Activated gamma-delta T cell (primary cell): Measurements from ENCODE around the gene TNFRSF21.
"Not testable (repeated sequence)": the region's sequence is repeated elsewhere in the genome, so short reads cannot be mapped to it uniquely, and the experiment has no call there.

Source experiments
- DNase-seq: peaks from one replicate; lab custom pipeline; 2025; lab: John Stamatoyannopoulos, UW
- total RNA-seq, 2 donors: gene quantifications; one replicate each; lab custom pipeline; 2026; lab: John Stamatoyannopoulos, UW

TNFRSF21 gene, protein sequence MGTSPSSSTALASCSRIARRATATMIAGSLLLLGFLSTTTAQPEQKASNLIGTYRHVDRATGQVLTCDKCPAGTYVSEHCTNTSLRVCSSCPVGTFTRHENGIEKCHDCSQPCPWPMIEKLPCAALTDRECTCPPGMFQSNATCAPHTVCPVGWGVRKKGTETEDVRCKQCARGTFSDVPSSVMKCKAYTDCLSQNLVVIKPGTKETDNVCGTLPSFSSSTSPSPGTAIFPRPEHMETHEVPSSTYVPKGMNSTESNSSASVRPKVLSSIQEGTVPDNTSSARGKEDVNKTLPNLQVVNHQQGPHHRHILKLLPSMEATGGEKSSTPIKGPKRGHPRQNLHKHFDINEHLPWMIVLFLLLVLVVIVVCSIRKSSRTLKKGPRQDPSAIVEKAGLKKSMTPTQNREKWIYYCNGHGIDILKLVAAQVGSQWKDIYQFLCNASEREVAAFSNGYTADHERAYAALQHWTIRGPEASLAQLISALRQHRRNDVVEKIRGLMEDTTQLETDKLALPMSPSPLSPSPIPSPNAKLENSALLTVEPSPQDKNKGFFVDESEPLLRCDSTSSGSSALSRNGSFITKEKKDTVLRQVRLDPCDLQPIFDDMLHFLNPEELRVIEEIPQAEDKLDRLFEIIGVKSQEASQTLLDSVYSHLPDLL
- 0.20 to 0.74 reads per million in 2 donors for total RNA-seq

DNA sequence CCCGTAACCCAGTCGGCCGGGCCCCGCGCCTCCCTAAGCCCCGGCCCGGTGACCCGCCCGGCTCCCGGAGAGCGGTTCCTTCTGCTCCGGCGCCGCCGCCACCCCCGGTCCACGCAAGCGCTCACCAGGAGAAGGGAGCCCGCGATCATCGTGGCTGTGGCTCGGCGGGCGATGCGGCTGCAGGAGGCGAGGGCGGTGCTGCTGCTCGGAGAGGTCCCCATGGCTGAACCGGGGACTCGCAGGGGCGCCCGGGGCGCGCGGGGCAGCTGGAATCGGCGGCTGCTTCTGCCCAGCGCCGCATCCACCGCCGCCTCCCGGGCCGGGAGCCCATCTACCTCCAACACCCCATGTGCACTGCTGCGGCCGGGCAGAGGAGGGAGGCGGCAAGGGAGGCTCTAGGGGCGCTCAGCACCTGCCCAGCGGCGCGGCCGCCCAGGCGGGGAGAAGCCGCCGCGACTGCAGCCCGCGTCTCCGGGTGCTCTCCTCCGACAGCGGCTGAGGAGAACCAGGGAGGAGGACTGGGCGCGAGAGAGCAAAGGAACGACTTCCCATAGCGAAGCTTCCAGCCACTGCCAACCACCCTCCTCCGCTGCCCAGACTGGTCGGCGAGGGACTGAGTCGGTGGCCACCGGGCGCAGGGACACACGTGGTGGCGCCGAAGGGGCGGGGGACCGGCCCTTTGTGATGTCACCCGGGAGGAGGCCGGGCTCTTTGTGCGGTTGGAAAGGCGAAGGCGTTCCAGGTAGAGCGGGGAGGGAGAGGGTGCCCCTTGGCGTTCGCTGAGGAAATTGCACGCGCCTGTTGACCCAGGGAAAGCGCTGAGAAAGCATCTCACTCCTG lies at the start of gene TNFRSF21:
Gene TNFRSF21 (minus strand): TSS at position 615 of the 840 bp plus-strand sequence. CDS start 394 bp downstream, at position 221.
- no peak for DNase-seq

DNA sequence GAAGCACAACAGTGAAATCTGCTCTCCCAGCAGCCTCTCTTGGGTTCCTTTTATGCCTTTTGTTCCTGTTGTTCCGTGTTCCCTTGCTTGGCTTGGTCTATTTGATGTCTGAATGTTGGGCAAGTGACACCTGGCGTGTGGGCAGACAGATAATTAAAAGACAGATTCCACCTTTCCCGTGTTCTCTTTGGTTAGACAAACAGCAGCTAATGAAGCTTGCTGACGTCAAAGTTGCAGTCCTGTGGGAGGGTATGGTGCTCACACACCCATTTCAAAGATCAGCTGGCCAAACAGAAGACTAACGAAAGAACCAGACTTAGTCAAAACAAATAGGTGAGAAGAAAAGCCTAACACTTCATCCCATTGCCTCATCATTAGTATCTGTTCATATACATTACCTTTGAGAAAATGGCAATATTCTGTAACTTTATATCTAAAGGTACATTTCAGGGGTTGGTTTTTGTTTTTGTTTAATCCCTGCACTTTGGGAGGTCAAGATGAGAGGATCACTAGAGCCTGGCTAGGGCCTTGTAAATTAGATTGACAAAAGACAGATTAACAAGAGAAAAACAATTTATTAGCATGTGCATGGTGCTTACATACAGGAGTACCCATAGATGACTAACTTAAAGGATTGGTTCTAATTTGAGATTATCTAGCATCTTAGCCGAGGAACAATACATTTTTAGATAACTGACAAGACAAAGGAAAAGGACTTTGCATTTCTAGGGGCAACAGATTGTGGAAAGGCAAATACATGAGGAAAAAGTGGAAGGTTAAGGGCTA lies 48.9 kb upstream of the TNFRSF21 start:
- no peak for DNase-seq

DNA sequence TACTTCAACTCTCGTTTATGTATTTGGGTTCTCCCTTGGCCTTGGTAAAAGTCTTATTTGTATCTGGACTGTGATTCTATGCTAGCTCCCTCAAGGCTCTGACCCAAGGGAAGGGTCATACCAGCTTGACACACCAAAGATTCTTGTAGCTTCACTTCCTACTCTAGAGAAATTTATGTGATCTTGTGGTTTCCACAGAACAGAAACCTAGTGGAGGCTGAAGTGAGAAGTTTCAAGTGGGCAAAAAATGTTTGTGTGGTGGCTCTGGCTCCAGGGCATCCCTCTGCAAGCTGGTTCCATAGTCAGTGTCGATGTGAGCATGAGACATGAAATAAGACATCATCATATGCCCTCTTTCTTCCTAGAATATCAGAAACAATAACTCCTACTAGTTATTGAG lies 48.1 kb upstream of the TNFRSF21 start:
- DNase-seq, result no peak

DNA sequence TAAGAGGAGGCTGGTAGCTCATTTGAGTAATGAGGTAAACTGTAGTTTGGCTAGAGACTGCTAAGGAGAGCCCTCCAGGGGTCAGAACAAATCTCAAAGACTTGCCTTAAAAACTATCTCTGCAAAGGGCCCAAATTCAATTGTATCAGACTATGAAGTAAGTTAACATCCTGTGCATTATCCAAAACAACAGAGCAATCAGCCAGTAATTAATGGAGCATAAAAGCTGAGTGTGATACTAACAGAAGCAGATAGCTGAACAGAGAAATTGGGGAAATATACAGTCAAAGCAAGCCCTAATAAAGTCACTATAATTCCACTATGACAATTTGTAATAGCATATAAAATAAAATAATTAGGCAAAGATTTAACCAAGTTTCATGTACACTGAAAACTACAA lies 45.8 kb upstream of the TNFRSF21 start:
- DNase-seq, result no peak

DNA sequence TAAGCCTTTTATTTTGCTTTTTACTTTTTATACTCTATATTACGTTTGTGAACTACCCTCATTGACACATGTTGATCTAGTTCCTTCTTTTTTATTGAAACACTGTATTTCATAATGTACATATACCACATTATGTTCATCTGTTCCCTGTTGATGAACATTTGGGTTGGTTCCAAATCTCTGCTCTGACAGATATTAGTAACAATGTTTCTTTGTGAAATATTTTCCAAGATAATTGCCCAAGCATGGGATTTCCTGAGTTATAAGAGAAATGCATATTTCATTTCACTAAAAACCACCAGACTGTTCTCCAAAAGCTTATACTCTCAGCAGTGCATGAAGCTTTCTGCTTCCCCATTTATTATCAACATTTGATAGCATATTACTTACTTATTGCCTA lies 44.2 kb upstream of the TNFRSF21 start:
- no peak for DNase-seq

DNA sequence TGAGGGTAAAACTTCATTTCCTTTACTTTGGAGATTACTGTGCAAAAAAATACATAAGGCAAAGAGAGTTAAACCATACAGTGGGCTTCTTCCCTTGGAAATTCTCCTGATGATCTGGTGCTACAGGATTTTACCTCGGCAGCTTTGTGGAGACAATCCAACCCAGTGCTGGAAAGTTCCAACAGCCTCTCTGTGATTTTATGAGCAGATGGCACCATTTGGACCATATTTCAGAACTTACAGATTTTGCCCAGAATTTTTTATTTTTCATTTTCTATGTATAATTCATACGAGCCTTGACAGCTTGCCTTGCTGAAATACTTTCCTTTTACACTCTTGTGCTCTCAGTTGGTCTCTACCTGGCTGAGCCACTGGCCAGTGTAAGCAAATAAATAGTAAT lies 43.3 kb upstream of the TNFRSF21 start:
- DNase-seq, result no peak

DNA sequence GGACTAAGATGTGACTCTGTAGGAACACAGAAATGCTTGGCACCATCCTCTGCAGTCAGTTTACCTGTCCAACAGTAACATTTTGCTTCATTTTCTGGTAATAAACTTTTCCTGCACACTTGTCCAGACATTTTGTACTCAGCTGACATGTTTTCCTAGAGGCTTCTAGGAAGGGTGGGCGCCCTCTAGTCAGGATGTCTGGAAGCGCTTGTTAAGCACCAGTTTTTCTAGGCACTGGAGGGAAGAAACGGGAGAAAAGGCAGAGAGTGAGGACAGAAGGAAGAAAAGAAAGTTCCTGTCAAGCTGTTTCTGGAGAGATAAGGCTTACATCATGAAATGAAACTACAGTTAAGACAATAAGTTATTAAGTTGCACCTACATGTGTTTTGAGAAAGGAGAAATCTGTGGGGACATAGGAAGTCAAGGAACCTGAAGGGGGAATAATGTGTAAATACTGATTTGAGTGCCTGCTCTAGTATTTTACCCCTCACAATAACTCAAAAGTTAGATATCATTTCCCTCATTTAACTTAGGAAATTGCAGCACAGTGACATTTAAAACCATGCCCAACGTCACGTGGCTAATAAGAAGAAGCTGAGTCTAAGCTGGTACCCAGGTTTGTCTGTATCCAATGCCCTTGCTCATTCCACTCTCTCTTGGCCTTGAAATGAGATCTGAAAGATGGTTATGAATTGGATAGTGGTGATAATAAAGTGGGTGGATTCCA lies 42.7 kb upstream of the TNFRSF21 start:
- DNase-seq, result no peak

DNA sequence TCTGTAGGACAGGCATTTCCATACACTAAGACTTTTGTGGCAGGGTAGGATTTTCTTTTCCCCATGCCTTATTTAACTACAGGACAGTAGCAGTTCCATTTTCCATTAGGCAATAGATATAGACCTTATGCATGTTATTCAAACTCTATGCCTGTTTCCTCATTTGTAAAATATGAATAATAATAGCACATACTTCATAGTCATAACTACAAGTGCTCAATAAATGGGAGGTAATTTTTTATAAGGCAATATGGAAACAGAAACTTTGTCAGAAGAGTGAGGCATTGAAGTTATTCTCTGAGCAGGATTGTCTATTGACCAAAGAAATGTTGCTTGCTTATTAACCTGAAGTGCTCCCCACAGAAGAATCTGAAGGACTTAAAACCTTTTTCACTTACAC lies 41.9 kb upstream of the TNFRSF21 start:
- no peak for DNase-seq

DNA sequence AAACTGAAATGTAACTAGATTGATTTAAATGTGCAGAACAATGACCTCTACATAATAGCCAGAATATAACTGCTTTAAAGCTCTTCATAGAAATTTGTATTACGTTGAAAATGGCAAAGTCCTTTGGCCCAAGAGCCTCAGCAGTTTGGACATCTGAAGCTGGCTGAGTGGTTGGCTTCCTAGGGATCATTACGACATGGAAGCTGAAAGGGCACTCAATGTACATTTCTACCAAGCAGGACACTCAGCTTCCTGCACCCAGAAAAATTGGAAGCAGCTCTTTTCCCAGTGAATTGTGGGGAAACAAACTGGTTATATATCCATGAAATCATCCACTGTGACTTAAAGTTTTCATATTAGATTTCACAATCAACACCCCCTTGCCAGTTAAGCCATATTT lies 40.2 kb upstream of the TNFRSF21 start:
- DNase-seq, result no peak

DNA sequence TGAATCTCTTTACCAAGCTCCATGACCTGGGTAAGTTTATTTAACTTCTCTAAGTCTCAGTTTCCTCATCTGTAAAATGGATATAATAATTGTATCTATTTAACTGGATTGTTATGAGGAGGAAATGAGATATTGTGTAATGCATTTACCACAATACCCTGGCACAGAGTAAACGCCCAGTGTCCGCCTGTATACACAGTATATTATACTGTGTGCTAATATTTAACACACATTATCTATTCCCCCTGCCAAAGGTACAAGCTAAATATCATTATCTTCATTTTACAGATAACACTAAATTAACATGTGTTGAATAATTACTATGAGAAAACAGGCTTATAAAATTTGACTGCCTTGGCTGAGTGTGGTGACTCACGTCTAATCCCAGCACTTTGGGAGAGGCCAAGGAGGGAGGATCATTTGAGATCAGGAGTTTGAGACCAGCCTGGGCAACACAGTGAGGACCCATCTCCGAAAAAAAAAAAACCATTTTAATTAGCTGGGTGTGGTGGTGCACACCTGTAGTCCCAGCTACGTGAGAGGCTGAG lies 38.7 kb upstream of the TNFRSF21 start:
- no peak for DNase-seq

DNA sequence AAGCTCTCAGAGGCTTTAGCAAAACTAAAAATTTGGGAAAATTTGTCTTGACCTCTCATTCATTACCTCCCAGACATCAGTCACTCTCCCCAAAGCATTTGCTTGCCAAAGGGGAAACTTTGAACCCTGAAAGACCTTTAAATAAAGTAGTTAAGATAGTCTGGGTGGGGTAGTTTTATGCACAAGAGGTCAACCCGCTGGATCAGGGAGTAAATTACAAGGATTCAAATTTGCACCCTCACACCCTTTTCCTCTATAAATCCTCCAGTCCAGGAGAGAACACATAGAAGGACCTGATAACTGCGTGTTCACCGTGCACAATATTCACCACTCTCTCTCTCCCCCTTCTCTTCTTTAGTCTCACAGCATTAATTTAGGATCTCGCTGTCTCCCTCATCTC lies 36.1 kb upstream of the TNFRSF21 start:
- no peak for DNase-seq

DNA sequence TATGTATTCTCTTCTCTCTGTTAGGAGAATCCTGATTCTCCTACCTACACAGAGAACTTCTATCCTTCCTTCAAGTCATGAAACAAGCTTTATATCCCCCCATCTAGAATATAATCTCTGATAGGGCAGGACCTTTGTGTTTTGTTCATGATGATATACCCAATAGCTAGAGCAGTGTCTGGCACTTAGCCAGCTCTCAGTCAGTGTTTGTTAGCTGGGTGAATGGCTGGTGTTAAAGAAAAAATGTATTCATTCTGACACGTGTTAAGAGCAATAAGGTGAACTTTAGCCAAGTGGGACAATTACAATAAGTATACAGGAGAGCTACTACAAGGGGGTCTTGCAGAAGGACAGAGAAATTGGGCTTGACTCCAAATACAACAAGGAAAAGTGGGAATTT lies 34.3 kb upstream of the TNFRSF21 start:
- no peak for DNase-seq

DNA sequence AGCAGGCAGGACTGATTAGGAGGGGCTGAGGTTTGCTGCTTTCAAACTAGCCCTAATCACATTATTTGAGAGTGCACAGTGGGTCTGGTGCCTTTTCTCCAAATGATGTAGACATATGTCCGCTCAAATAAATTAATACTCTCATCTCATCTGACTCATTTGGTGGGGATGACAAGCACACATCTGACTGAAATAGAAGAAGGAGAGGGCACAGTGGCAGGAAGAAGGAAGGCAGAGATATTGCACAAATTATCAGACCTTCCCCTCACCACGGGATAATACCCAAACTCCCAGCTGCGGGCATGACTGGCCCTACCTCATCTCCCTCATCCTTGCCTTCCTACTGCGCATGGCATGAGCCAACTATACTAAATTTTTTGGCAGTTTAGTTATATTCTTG lies 33.9 kb upstream of the TNFRSF21 start:
- no peak for DNase-seq

DNA sequence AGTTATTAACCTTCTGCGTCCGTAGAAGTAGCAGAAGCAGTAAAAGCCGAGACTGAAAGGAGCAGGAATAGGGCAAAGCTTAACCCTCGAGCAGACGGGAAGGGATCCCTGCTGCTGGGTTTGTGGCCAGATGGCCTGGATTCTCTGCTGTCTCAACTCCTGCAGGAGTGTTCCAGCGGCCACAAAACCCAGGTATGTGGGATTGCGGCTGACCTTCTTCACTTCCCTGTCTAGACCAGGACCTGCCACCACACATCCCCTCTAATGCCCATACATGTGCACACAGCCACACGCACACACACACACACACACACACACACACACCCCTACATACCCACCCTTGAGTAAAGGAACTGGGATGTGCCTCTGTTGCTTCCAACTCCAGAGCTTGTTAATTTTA lies 33.1 kb upstream of the TNFRSF21 start:
- DNase-seq, result no peak

DNA sequence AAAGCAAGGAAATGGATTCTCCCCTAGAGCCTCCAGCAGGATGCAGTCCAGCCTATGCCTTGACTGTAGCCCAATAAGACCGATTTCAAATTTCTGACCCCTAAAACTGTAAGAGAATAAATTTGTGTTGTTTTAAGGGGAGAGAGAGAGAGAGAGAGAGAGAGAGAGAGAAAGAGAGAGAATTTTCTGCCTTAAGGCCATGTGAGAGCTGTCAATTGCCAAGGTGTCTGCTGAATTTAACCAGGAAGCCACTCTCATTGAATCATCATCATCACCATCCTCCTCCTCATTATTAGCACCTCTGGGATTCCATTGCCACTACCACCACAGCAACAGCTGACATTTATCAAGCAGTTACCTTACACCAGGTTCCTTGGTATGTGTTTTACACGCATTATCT lies 27.8 kb upstream of the TNFRSF21 start:
- DNase-seq, result no peak

DNA sequence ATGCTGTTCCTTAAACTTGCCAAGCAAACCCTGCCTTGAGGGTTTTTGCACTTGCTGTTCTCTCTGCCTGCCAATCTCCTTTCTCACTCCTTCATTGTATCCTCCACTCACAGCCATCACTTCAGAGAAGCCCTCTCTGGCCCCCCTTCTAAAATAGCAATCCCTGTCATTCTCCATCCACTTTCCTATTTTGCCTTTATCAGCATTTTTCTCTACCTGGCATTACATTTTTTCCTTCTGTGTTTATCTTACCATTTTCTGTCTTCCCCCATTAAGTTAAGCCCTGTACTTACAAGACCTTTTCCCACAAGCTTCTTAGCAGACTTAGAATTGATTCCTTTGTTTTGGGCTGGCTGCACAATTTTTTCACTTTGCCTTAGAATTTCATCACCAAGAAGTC lies 26.6 kb upstream of the TNFRSF21 start:
- DNase-seq, result no peak

DNA sequence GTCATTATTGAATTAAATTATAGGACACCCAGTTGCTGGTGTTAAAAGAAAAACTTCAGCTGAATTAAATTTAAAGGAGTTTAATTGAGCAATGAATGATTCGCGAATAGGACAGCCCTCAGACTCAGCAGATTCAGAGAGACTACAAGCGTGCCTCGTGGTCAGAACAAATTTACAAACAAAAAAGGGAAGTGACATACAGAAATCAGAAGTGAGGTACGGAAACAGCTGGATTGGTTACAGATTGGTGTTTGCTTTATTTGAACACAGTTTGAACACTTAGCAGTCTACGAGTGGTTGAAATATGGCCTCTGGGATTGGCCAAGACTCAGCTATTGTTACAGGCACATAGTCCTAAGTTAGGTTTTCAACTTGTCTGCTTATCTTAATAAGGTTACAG lies 25.8 kb upstream of the TNFRSF21 start:
- DNase-seq, result no peak

DNA sequence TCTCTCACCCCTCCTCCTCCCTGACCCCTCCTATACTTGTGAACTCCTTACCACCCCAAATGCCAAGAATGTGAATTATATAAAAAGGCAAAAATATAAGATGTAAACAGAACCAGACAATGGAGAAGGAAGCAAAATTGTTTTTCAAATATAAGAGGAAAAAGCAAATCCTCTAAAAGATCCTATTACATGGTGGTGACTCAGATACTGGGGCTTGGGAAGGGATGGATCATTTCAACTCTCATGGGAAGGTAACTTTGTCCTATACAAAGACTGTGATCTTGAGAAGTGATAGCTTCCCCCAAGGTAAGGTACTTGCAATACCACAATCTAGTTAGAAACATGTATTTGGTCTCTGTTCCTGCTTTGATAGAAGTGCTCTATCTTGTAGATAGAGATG lies 24.6 kb upstream of the TNFRSF21 start:
- DNase-seq, result no peak

DNA sequence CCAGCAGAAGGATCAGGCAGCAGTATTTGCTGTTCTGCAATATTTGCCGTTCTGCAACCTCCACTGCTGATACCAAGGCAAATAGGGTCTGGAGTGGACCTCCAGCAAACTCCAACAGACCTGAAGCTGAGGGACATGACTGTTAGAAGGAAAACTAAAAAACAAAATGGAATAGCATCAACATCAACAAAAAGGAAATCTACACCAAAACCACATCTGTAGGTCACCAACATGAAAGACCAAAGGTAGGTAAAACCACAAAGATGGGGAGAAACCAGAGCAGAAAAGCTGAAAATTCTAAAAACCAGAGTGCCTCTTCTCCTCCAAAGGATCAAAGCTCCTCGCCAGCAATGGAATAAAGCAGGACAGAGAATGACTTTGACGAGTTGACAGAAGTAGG lies 18.9 kb upstream of the TNFRSF21 start:
- not testable (repeated sequence) for DNase-seq

DNA sequence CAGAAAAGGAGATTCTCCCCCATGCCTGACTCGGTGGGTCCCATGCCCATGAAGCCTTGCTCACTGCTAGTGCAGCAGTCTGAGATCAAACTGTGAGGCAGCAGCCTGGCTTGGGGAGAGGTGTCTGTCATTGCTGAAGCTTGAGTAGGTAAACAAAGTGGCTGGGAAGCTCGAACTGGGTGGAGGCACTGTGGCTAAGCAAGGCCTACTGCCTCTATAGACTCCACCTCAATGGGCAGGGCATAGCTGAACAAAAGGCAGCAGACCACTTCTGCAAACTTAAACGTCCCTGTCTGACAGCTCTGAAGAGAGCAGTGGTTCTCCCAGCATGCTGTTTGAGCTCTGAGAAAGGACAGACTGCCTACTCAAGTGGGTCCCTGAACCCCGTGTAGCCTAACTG lies 18.4 kb upstream of the TNFRSF21 start:
- DNase-seq, result not testable (repeated sequence)

DNA sequence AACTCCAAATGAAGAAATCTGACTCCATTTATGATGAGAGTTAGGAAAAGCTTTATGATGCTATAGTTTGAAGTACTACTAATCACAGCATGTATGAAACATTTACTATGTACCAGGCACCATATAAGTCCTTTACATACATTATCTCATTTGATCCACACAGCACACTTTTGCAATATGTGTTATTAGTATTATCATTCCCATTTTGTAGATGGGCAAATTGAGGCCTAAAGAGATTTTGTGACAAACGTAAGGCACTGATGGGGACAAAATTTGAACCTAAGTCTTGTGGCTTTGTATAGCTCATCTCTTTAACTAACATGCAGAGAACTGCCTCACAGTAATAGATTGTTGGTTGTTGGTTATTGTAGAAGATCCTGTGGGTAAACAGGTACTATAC lies 14.2 kb upstream of the TNFRSF21 start:
- DNase-seq, result no peak
